H1 (cell line): ENCODE data around the gene CLCF1.

ENCODE experiments used
- BRCA1 ChIP-seq: IDR thresholded peaks from 2 replicates; pipeline ENCODE4 v1.6.1; 2012; ENCODE audit warnings: low read depth, low read length, improper control_type of control experiment
- POLR2A ChIP-seq, 2 experiments: IDR thresholded peaks; 1 replicate in 1 of 2; 2 replicates in 1 of 2; pipeline ENCODE4 v1.6.1; 2011; ENCODE audit warnings: low read depth in 2 of 2, low read length in 2 of 2, mild to moderate bottlenecking in 2 of 2; ENCODE audit errors: control extremely low read depth in 1 of 2
- SP1 ChIP-seq: IDR thresholded peaks from 2 replicates; pipeline ENCODE4 v1.6.1; 2011; ENCODE audit warnings: low read depth, low read length
- TF ChIP-seq, protein P1 (sequence below), 3 experiments: IDR thresholded peaks; 1 replicate in 2 of 3; 2 replicates in 1 of 3; pipeline versions ENCODE4 v1.5.1 to v1.6.1; 2011; ENCODE audit warnings: low read length in 3 of 3, mild to moderate bottlenecking in 3 of 3, inconsistent platforms in 2 of 3, low read depth in 1 of 3, moderate library complexity in 1 of 3; ENCODE audit not compliant: insufficient read depth in 1 of 3; ENCODE audit errors: control extremely low read depth in 1 of 3

DNA sequence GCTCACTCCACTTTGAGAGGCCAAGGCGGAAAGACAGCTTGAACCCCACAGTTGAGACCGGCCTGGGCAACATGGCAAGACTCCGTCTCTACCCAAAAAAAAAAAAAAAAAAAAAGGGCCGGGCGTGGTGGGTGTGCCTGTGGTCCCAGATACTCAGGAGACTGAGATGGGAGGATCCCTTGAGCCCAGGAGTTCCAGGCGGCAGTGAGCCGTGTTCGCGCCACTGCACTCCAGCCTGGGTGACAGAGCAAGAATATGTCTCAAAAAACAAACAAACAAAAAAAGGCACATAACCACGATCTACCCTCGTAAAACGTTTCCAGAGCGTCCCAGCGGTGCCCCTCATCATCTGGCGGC, 17.5 kb upstream of the CLCF1 start:
- TF ChIP-seq BRCA1 = no peak
- no peak for TF ChIP-seq POLR2A (IDR thresholded peaks at IDR 0.05; ENCODE audit: control extremely low read depth in 1 of 2, low read depth in 2 of 2, low read length in 2 of 2)
- TF ChIP-seq, protein P1, sequence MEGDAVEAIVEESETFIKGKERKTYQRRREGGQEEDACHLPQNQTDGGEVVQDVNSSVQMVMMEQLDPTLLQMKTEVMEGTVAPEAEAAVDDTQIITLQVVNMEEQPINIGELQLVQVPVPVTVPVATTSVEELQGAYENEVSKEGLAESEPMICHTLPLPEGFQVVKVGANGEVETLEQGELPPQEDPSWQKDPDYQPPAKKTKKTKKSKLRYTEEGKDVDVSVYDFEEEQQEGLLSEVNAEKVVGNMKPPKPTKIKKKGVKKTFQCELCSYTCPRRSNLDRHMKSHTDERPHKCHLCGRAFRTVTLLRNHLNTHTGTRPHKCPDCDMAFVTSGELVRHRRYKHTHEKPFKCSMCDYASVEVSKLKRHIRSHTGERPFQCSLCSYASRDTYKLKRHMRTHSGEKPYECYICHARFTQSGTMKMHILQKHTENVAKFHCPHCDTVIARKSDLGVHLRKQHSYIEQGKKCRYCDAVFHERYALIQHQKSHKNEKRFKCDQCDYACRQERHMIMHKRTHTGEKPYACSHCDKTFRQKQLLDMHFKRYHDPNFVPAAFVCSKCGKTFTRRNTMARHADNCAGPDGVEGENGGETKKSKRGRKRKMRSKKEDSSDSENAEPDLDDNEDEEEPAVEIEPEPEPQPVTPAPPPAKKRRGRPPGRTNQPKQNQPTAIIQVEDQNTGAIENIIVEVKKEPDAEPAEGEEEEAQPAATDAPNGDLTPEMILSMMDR (IDR thresholded peaks at IDR 0.05; ENCODE audit: control extremely low read depth in 1 of 3, insufficient read depth in 1 of 3, low read depth in 1 of 3, low read length in 3 of 3) = no peak
- no peak for TF ChIP-seq SP1
